ENCODE measurements around the gene SCUBE3. TPM values are rescaled to one million over a fixed set of nuclear protein-coding genes. Genes with fewer than 3 reads are reported as not detected.
A peak's percentile ranks its signal among the peaks of the same experiment; 100 is the strongest.

Gene SCUBE3
- total and polyA plus RNA-seq, 10 donors: 0.03 to 0.43 (median 0.11) TPM; not detected in 1

GRCh38 chr6:35243386-35243958 is 29.7 kb downstream of the SCUBE3 start:
- H3K9me3 ChIP-seq: no peaks in the 10 kb centered on the region
- intact Hi-C loops (cut with DNase I; ENCODE audit: low total_unique reads): no loop called here
- H3K27ac ChIP-seq: no peak overlapping the region
- peaks cover 0 to 14% (median 3%) of the 10 kb centered on the region in 6 donors for H3K4me1 ChIP-seq
- no peak overlapping the region for H3K4me3 ChIP-seq
- peak; percentile 51 for DNase-seq
- 86 to 92% (median 90%) methylated on average over 17 of the region's 17 CpGs for WGBS, 5 donors
- TF ChIP-seq POLR2AphosphoS5 (IDR thresholded peaks at IDR 0.05) (no peak), CTCF (IDR thresholded peaks at IDR 0.05 in 8 of 11, conservative IDR thresholded peaks at IDR 0.05 in 3 of 11) (no peak), POLR2A (IDR thresholded peaks at IDR 0.05) (no peak)
- peaks cover 0 to 40% (median 3%) of the 10 kb centered on the region in 6 donors for H3K36me3 ChIP-seq
- no peaks in the 10 kb centered on the region for H3K27me3 ChIP-seq (replicated peaks in 1 of 7)

GRCh38 chr6:35244551-35244950 is 30.8 kb downstream of the SCUBE3 start:
- peaks cover 0 to 6% (median under 1%) of the 10 kb centered on the region in 6 donors for H3K4me1 ChIP-seq
- no peaks in the 10 kb centered on the region for H3K9me3 ChIP-seq
- WGBS, 5 donors: 81 to 93% (median 88%) methylated on average over 7 of the region's 7 CpGs
- no peaks in the 10 kb centered on the region for H3K27me3 ChIP-seq (replicated peaks in 1 of 7)
- H3K27ac ChIP-seq: no peak overlapping the region
- H3K36me3 ChIP-seq: peaks cover 0 to 40% (median 3%) of the 10 kb centered on the region in 6 donors
- TF ChIP-seq POLR2AphosphoS5 (IDR thresholded peaks at IDR 0.05): no peak
- no peak for TF ChIP-seq CTCF (IDR thresholded peaks at IDR 0.05 in 8 of 11, conservative IDR thresholded peaks at IDR 0.05 in 3 of 11)
- TF ChIP-seq POLR2A (IDR thresholded peaks at IDR 0.05): no peak
- H3K4me3 ChIP-seq: no peak overlapping the region
- peak; percentile 27 for DNase-seq
- intact Hi-C loops (cut with DNase I; ENCODE audit: low total_unique reads): no loop called here

GRCh38 chr6:35247642-35248231 is 34.0 kb downstream of the SCUBE3 start:
- Histone ChIP-seq H3K4me1 (peaks cover 0 to 6% (median 0%) of the 10 kb centered on the region in 6 donors), H3K27me3 (replicated peaks in 1 of 7) (no peaks in the 10 kb centered on the region), H3K4me3 (no peak overlapping the region), H3K27ac (no peak overlapping the region), H3K36me3 (peaks cover 0 to 36% (median 3%) of the 10 kb centered on the region in 6 donors), H3K9me3 (no peaks in the 10 kb centered on the region)
- intact Hi-C loops (cut with DNase I; ENCODE audit: low total_unique reads): no loop called here
- no peak for DNase-seq
- TF ChIP-seq CTCF (IDR thresholded peaks at IDR 0.05 in 8 of 11, conservative IDR thresholded peaks at IDR 0.05 in 3 of 11): no peak
- no peak for TF ChIP-seq POLR2AphosphoS5 (IDR thresholded peaks at IDR 0.05)
- TF ChIP-seq POLR2A (IDR thresholded peaks at IDR 0.05): no peak
- WGBS, 5 donors: 78 to 92% (median 82%) methylated on average over 2 of the region's 2 CpGs

- intact Hi-C loops (cut with DNase I; ENCODE audit: low total_unique reads): no loop called here
- no peak for DNase-seq
These were observed 34.5 kb downstream of the SCUBE3 start for GRCh38 chr6:35248300-35248699.

More at GRCh38 chr6:35248300-35248699, 34.5 kb downstream of the SCUBE3 start:
- H3K36me3 ChIP-seq: peaks cover 0 to 31% (median 3%) of the 10 kb centered on the region in 6 donors
- TF ChIP-seq CTCF (IDR thresholded peaks at IDR 0.05 in 8 of 11, conservative IDR thresholded peaks at IDR 0.05 in 3 of 11) (no peak), POLR2A (IDR thresholded peaks at IDR 0.05) (no peak), POLR2AphosphoS5 (IDR thresholded peaks at IDR 0.05) (no peak)
- H3K9me3 ChIP-seq: no peaks in the 10 kb centered on the region
- no peaks in the 10 kb centered on the region for H3K27me3 ChIP-seq (replicated peaks in 1 of 7)
- WGBS, 5 donors: 38 to 66% (median 45%) methylated on average over 3 of the region's 3 CpGs
- H3K27ac ChIP-seq: no peak overlapping the region
- H3K4me1 ChIP-seq: peaks cover 0 to 6% (median 0%) of the 10 kb centered on the region in 6 donors
- no peak overlapping the region for H3K4me3 ChIP-seq
